NK-92 treated with Interleukin-12 subunit alpha and Interleukin-12 subunit beta, amount 100 ng/mL, for 24 hours (cell line): ENCODE measurements around the gene SCAF1.
"Not testable (repeated sequence)": the region's sequence is repeated elsewhere in the genome, so short reads cannot be mapped to it uniquely, and the experiment has no call there.

Source experiments
- DNase-seq: peaks from one replicate; lab custom pipeline; 2025; lab: John Stamatoyannopoulos, UW

SCAF1 gene

GRCh38 chr19:49614096-49614833 is 27.7 kb upstream of the SCAF1 start:
- peak; percentile 34 for DNase-seq

- no peak for DNase-seq
Measured at GRCh38 chr19:49615861-49616260, 26.1 kb upstream of the SCAF1 start.

DNA sequence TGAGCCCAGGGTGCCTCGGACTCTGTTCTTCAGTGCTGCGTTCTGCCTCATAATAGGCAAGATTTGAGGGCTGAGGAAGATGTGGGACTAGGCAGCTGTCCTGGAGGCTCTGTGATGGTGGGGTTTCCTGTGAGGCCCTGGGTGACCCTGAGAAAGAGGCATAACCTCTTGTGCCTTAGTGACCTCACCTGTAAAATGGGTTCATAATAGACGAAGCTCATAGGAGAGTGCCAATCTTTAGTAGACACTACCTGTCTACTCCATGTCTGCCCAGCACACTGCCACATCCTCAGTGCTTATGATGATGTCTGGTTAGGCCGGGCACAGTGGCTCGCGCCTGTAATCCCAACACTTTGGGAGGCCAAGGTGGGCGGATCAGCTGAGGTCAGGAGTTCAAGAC is 25.5 kb upstream of the SCAF1 start:
- no peak for DNase-seq

- no peak for DNase-seq
Measured at GRCh38 chr19:49616945-49617344, 25.1 kb upstream of the SCAF1 start.

DNA sequence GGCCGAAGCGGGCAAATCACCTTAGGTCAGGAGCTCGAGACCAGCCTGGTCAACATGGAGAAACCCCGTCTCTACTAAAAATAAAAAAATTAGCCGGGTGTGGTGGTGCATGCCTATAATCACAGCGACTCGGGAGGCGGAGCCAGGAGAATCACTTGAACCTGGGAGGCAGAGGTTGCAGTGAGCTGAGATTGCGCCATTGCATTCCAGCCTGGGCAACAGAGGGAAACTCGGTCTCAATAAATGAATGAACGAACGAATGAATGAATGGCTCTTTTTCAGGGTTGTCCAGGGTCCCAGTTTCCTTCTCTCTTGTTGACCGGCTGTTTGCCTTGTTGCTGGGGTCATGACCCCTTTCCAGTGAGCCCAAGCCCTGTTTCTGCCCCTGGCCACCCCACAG is 24.1 kb upstream of the SCAF1 start:
- not testable (repeated sequence) for DNase-seq

DNA sequence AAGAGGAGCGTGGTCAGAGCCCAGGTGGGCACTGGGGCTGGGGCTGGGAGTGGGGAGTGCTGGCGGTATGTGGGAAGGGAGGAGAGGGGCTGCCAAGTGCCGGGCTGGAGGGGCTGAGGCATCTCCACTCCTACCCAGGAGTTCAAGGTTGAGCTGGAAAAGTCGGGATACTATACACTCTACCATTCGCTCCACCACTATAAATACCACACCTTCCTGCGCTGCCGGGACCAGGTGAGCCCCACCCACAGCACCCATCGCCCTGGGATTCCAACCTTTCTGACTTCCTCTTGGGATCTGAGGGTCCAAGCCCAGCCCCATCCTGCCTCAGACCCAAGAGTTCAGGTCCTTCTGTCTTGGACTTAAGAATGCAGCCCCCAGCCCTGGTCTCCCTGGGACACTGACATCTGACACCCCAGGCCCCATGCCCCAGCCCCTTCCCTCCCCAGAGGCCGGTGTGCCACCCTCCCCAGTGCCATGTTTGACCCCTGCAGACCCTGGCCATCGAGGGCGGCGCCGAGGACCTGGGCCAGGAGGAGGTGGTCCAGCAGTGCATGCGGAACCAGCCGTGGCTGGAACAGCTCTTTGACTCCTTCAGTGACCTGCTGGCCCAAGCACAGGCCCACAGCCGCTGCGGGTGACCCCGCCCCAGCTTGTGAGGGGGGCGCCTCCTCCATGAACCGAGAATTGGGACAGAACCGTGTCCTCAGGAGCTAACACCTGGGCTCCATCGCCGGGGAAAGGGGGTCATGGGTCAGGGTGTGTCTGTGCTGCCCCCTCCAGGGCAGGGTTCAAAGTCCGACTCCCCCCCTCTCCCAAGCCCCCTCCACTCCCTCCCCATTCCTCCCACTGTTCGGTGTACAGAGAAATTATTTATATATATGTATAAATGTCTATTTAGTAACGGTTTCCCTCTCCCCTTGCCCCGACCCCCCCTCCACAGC is 16.8 kb upstream of the SCAF1 start:
- DNase-seq: no peak

DNA sequence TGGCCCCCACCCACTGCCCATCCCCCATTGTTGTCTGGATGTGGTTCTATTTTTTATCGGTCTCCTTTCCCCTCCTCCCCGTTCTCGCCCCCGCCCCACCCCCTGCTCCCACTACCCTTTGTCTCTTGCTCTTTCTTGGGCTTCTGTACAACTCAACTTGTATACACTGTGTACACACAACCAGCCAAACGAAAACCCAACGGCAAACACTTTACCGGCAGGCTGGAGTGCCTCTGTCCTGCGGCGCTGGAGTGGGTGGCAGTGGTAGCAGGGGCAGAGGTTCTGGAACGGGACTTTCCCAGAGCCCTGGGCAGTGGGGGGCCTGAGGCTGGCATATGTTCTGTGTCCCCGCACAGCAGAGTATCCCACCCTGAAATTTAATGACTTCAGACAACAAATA is 15.8 kb upstream of the SCAF1 start:
- no peak for DNase-seq

- DNase-seq: no peak
Measured at GRCh38 chr19:49629659-49630058, 12.3 kb upstream of the SCAF1 start.

DNA sequence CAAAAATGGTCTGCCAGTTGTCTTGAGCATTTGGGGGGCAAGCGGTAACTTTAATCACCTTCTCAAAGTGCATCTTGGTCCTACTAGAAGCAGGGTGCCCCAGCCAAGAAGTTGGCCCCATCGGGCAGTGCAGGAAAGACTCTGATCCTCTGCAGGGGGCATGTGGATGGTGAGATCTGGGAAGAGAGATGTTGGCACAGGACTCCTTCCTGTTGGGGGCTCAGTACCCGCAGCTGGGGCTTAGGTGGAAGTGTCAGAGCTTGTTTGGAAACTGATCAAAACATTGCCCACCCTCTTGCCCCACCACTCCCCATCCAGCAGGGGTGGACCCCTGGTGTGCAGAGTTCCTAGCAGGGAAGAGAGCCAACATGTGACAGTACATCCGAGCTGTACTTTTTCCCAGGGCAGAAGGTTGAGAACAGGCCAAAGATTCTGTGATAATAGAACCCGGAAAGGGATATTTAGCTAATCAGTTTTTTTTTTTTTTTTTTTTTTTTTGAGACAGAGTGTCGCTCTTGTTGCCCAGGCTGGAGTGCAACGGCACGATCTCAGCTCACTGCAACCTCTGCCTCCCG is 10.9 kb upstream of the SCAF1 start:
- DNase-seq: no peak

- DNase-seq: no peak
Measured at GRCh38 chr19:49631610-49632192, 10.3 kb upstream of the SCAF1 start.

GRCh38 chr19:49632576-49632975 is 9.4 kb upstream of the SCAF1 start:
- no peak for DNase-seq

- DNase-seq: not testable (repeated sequence)
Measured at GRCh38 chr19:49633273-49633672, 8.7 kb upstream of the SCAF1 start.

- no peak for DNase-seq
Measured at GRCh38 chr19:49635530-49636232, 6.3 kb upstream of the SCAF1 start.

DNA sequence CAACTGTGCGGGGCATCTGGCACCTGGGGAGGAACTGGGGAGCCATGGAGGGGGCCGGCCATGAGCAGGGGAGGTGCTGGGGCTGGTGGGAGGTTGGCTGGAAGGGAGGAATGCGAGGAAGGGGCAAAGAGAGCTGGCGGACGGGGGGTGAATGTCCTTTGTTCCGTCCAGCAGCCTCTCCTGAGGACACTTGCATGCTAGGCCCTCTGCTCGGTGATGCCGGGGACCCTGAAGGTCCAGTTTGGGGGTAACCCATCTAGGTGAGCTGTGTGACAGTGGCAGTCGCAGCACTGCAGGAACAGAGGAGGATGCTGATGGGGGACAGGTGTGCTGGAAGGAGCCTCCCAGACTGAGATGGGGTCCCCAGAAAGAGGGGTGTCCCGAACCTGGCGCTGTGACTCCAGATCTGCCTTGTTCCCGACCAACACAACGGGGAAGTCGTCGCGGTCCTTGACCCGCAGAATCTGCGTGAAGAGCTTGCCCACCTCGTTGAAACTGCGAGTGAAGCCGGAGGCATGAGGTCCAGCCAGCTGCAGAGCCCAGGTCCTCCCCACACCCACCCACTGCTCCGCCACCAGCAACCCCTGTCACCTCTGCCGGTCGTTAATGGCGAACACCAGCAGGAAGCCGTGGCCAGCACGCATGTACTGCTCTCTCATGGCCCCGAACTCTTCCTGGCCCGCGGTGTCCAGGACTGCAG is 5.6 kb upstream of the SCAF1 start:
- no peak for DNase-seq

DNA sequence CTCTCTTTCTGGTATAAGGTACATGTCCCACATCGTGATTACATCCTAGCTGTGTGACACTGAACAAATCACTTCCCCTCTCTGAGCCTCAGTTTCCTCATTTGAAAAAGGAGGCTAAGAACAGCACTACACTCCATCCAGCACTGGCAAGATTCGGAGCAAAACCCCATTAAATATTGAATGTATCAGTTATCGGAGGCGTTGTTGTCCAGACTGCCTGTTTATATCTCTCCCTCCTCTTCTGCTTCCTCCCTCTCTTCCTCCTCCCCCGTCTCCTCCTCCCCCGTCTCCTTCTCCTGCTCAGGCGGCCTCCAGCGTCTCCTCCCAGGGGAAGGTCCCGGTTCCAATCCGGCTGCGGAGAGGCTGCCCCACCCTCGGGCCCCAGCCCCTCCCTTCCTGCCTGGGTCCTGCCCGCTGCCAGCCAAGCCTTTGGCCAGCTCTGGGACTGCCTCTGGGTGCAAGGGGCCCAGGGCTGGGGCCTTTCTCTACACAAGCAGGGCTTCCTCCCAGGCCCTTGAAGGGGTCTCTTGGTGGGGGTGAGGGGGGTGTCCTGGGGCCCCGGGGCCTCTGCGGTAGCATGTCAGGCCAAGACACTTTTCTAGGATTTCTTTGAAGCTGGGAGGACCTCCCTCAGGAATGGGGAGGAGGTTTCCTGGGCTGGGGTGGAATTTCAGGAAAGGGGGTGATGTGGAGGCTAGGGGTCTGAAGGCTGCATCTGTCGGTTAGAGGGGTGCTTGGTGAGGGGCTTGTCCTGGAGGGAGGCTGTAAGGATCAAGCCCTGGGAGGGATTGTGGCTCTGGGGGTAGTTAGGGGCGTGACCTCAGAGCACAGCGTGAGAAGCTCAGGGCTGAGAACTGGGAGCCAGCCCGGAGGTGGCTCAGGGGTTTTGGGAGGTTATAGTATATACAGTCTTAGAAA is 3.9 kb upstream of the SCAF1 start:
- no peak for DNase-seq

GRCh38 chr19:49639401-49640112 is 2.5 kb upstream of the SCAF1 start:
- DNase-seq: no peak

- DNase-seq: peak; percentile 100
Measured at GRCh38 chr19:49640113-49640898, 1.7 kb upstream of the SCAF1 start, which contains the start of gene RRAS. TSS of gene RRAS (minus strand) at chr19:49640143. CDS start at chr19:49640098, 45 bp downstream.

DNA sequence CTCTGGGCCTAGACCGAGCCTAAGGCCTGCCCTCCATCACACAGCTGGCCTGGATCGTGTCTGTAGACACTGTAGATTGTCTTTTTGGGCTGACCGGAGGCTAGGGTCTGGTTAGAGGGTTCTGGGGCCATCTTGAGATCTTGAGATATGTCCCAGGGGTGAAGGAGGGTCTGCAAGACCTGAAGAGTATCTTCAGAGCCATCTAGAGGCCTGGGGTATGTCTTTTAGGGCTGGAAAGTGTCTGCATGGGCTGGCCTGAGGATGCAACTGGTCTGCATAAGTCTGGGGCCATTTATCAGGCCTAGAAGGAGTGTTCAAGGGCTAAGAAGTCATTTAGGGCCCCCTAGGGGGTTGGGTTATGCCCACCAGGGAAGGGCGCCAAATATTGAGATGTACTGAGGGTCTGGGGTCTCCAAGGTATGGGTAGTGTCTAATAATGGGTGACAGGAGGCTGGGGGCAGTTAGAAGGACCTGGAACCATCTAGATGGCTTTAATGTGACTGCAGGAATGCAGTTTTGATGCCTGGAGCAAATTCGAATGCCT is 555 bp downstream of the SCAF1 start:
- DNase-seq: no peak
